ENCODE data around the gene CDK10. TPM values are rescaled to one million over a fixed set of nuclear protein-coding genes. Genes with fewer than 3 reads are reported as not detected.

The CDK10 gene
- total RNA-seq, 1 donor from 2014 or later = 26.7 TPM

DNA sequence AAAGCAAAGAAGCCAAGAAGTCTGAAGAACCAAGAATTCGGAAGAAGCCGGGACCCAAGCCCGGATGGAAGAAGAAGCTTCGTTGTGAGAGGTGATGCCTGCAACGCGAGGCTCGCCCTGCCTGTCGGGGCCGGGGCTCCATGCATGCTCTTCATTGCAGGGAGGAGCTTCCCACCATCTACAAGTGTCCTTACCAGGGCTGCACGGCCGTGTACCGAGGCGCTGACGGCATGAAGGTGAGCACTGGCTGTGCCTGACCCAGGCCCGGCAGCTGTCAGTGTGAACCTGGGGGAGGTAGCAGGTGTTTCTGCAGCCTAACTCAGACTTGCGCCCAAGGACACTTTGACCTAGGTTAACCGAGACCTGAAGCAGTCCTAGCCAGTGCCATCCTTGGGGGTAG is 46.8 kb downstream of the CDK10 start:
- no peaks in the 10 kb centered on the region for H3K9me3 ChIP-seq (replicated peaks)
- H3K27me3 ChIP-seq (ENCODE audit: low read depth) = no peaks in the 10 kb centered on the region
- peaks cover 91% of the 10 kb centered on the region for H3K36me3 ChIP-seq
- H3K4me3 ChIP-seq = no peak overlapping the region
- H3K27ac ChIP-seq (replicated peaks) = no peak overlapping the region
- DNase-seq = no peak
- intact Hi-C loops (cut with micrococcal nuclease) = no loop called here
- TF ChIP-seq, protein P1, sequence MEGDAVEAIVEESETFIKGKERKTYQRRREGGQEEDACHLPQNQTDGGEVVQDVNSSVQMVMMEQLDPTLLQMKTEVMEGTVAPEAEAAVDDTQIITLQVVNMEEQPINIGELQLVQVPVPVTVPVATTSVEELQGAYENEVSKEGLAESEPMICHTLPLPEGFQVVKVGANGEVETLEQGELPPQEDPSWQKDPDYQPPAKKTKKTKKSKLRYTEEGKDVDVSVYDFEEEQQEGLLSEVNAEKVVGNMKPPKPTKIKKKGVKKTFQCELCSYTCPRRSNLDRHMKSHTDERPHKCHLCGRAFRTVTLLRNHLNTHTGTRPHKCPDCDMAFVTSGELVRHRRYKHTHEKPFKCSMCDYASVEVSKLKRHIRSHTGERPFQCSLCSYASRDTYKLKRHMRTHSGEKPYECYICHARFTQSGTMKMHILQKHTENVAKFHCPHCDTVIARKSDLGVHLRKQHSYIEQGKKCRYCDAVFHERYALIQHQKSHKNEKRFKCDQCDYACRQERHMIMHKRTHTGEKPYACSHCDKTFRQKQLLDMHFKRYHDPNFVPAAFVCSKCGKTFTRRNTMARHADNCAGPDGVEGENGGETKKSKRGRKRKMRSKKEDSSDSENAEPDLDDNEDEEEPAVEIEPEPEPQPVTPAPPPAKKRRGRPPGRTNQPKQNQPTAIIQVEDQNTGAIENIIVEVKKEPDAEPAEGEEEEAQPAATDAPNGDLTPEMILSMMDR (IDR thresholded peaks at IDR 0.05; ENCODE audit: borderline replicate concordance) = no peak
- H3K4me1 ChIP-seq = peaks cover 5% of the 10 kb centered on the region

DNA sequence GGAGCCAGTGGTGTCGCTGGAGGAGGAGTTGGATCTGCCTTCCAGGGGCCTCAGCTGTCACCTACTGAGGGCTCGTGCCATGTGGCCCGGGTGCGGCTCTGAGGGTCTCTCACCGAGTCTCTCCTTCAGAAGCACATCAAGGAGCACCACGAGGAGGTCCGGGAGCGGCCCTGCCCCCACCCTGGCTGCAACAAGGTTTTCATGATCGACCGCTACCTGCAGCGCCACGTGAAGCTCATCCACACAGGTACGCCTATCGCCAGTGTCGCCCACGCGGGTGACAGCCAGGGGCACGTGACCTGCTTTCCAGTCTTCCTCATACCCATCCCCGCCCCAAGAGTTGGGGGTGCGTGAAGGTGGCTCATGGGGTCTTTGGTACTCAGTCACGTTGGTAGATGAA is 47.3 kb downstream of the CDK10 start:
- Histone ChIP-seq H3K27me3 (ENCODE audit: low read depth) (no peaks in the 10 kb centered on the region), H3K9me3 (replicated peaks) (no peaks in the 10 kb centered on the region), H3K4me1 (peaks cover 5% of the 10 kb centered on the region), H3K36me3 (peaks cover 94% of the 10 kb centered on the region), H3K4me3 (no peak overlapping the region), H3K27ac (replicated peaks) (no peak overlapping the region)
- TF ChIP-seq, protein P1 (IDR thresholded peaks at IDR 0.05; ENCODE audit: borderline replicate concordance) = no peak
- intact Hi-C loops (cut with micrococcal nuclease) = no loop called here
- no peak for DNase-seq

DNA sequence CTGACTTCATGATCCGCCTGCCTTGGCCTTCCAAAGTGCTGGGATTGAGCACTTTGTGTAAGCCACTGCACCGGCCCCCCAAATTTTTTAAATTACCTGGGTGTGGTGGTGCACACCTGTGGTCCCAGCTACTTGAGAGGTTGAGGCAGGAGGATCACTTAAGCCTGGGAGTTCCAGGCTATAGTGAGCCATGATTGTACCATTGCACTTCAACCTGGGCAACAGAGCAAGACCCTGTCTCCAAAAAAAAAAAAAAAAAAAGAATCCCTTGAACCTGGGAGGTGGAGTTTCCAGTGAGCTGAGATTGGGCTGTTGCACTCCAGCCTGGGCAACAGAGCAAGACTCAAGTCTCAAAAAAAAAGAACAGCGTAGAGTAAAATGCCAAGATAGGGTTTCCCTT is 50.1 kb downstream of the CDK10 start:
- no peak for DNase-seq
- Histone ChIP-seq H3K27ac (replicated peaks) (no peak overlapping the region), H3K9me3 (replicated peaks) (no peaks in the 10 kb centered on the region), H3K36me3 (peaks cover 93% of the 10 kb centered on the region), H3K4me3 (no peak overlapping the region), H3K4me1 (no peaks in the 10 kb centered on the region), H3K27me3 (ENCODE audit: low read depth) (no peaks in the 10 kb centered on the region)
- intact Hi-C loops (cut with micrococcal nuclease) = no loop called here
- TF ChIP-seq, protein P1 (IDR thresholded peaks at IDR 0.05; ENCODE audit: borderline replicate concordance) = no peak

DNA sequence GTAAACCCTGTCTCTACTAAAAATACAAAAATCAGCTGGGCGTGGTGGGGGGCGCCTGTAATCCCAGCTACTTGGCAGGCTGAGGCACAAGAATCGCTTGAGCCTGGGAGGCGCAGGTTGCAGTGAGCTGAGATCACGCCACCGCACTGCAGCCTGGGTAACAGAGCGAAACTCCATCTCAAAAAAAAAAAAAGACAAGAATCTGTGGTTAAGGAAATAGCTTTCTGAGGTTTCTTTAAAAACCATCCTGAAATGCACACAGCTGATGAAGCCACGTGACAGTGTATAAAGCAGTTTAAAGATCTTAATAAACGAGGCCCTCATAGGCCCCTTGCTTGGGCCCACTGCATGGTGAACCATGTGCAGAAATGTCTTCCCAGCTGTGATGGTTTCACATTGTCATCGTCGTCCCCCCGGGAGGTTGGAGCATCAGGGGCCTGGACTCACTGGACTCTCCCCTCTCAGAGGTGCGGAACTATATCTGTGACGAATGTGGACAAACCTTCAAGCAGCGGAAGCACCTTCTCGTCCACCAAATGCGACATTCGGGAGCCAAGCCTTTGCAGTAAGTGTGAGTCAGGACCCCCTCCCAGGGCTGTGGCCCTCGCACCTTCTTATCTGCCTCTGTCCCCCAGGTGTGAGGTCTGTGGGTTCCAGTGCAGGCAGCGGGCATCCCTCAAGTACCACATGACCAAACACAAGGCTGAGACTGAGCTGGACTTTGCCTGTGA is 51.0 kb downstream of the CDK10 start:
- Histone ChIP-seq H3K36me3 (peaks cover 86% of the 10 kb centered on the region), H3K9me3 (replicated peaks) (no peaks in the 10 kb centered on the region), H3K27me3 (ENCODE audit: low read depth) (no peaks in the 10 kb centered on the region), H3K4me1 (no peaks in the 10 kb centered on the region), H3K4me3 (no peak overlapping the region), H3K27ac (replicated peaks) (no peak overlapping the region)
- TF ChIP-seq, protein P1 (IDR thresholded peaks at IDR 0.05; ENCODE audit: borderline replicate concordance) = no peak
- no peak for DNase-seq
- intact Hi-C loops (cut with micrococcal nuclease) = no loop called here

DNA sequence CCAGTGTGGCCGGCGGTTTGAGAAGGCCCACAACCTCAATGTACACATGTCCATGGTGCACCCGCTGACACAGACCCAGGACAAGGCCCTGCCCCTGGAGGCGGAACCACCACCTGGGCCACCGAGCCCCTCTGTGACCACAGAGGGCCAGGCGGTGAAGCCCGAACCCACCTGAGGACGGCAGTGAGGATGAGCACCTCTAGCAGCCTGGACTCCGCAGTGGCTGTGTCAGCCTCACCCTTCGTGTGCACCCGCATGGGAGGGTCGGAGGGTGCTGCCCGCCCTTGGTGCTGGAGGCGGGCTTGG is 51.5 kb downstream of the CDK10 start:
- no peak overlapping the region for H3K27ac ChIP-seq (replicated peaks)
- no peak for DNase-seq
- H3K4me3 ChIP-seq = no peak overlapping the region
- H3K27me3 ChIP-seq (ENCODE audit: low read depth) = no peaks in the 10 kb centered on the region
- H3K9me3 ChIP-seq (replicated peaks) = no peaks in the 10 kb centered on the region
- TF ChIP-seq, protein P1 (IDR thresholded peaks at IDR 0.05; ENCODE audit: borderline replicate concordance) = no peak
- intact Hi-C loops (cut with micrococcal nuclease) = no loop called here
- peaks cover 84% of the 10 kb centered on the region for H3K36me3 ChIP-seq
- no peaks in the 10 kb centered on the region for H3K4me1 ChIP-seq
